Measurements from ENCODE around the gene TPT1. TPM values are rescaled to one million over a fixed set of nuclear protein-coding genes. Genes with fewer than 3 reads are reported as not detected.
A peak's percentile ranks its signal among the peaks of the same experiment; 100 is the strongest.
"Not testable (repeated sequence)": the region's sequence is repeated elsewhere in the genome, so short reads cannot be mapped to it uniquely, and the experiment has no call there.

The TPT1 gene
- 1,000 to 10,000 TPM; 2,421 to 2,688 (median 2,563) TPM for total RNA-seq (2021; fragmentation: NEBNext Ultra II Directional; extraction: Animal tissue kit (Norgen Biotek cat#: 25700))
- long read RNA-seq, full-length matches to known transcripts: 2,797 of 2,904 reads
- long read RNA-seq, partial matches to known transcripts: 54 of 2,904 reads
- long read RNA-seq, other reads (novel, unspliced or antisense): 53 of 2,904 reads

DNA sequence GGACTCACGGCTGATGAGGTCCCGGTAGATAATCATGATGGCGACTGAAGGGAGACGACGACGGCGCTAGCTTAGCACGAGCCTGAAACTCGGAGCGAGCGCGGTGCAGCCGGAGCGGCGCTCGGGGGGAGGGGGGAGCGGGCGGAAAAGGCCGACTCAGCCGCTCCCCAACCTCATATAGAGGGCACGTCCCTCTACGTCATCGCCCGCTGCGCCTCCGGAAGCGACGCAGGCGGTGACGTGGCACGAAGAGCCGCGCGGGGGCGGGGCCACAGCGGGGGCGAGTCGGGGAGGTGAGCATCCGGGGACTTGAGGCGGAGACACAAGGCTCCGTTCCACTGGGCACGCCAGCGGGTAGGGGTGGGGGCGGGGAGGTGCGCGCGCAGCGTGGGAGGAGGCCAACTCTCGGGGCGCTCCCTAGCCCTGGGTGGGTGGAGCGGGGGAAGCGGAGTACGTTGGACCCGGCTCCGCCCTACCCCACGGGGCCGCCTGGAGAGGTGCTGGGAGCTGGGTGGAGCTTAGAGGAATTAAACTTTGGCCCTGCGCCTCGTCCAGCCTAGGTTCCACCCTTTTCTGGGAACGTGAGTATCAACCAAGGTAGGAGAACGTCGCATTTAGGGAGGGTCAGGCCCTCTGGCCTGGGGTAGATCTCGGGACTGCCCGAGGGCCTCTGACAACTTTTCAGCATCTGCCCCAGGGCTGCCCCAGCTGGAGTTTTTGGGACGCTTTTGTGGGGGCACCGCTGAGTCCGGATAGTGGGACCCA lies at the start of gene TPT1:
TPT1 (minus strand) TSS at position 150 of the 765 bp plus-strand sequence; CDS start at position 36, 114 bp downstream.
- H3K27me3 Mint-ChIP-seq (ENCODE audit: insufficient read depth): peaks cover 16% of the 10 kb centered on the region
- TF ChIP-seq, protein P1, sequence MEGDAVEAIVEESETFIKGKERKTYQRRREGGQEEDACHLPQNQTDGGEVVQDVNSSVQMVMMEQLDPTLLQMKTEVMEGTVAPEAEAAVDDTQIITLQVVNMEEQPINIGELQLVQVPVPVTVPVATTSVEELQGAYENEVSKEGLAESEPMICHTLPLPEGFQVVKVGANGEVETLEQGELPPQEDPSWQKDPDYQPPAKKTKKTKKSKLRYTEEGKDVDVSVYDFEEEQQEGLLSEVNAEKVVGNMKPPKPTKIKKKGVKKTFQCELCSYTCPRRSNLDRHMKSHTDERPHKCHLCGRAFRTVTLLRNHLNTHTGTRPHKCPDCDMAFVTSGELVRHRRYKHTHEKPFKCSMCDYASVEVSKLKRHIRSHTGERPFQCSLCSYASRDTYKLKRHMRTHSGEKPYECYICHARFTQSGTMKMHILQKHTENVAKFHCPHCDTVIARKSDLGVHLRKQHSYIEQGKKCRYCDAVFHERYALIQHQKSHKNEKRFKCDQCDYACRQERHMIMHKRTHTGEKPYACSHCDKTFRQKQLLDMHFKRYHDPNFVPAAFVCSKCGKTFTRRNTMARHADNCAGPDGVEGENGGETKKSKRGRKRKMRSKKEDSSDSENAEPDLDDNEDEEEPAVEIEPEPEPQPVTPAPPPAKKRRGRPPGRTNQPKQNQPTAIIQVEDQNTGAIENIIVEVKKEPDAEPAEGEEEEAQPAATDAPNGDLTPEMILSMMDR (IDR thresholded peaks at IDR 0.05): no peak
- peak within 1 kb of the TSS; percentile 99 for H3K4me3 Mint-ChIP-seq
- peaks cover 46% of the 10 kb centered on the region for H3K4me1 Mint-ChIP-seq (ENCODE audit: low read depth)
- peak within 1 kb of the TSS; percentile 99 for H3K27ac Mint-ChIP-seq
- DNase-seq: peak; percentile 97
- H3K9me3 Mint-ChIP-seq: peaks cover 3% of the 10 kb centered on the region; the same call in 1 of the 2 replicates
- peaks cover 52% of the 10 kb centered on the region for H3K36me3 Mint-ChIP-seq (ENCODE audit: low read depth)

DNA sequence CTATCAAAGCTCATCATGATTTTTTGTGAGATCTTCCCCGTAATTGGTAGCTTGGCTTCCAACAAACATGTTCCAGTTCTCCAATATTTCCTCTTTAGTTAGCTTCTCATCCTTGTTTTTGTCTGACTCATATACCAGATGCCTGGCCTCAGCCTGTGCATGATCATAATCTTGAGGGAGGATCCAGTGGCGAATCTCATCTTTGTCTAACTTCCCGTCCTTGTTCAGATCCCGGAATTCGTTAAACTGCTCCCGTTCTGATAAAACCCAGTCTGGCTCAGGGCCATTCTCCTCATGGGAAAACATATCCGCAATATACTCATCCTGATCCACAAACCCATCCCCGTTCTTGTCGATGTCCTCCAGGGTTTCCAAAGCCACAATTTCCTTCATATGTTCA lies 49.4 kb upstream of the TPT1 start:
- peaks cover 22% of the 10 kb centered on the region for H3K36me3 Mint-ChIP-seq (ENCODE audit: low read depth)
- H3K27ac Mint-ChIP-seq: not testable (repeated sequence)

DNA sequence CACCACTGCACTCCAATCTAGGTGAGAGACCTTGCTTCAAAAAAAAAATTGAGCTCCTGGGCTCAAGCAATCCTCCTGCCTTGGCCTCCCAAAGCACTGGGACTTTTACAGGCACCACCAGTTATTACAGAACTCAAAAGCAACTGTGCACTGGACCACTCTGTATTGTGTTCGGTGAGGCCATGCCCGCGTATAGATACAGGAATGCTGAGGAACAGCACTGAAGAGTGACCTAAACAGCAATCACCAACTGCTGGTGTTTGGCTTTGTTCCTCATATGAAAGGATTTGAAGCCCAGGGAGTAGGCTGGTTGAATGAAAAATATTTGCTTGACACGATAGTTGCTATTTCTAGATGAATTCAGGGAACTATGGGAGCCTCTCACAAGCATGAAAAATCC lies 47.7 kb upstream of the TPT1 start:
- no peaks in the 10 kb centered on the region for H3K27me3 Mint-ChIP-seq (ENCODE audit: insufficient read depth)
- H3K27ac Mint-ChIP-seq: no peak overlapping the region
- TF ChIP-seq, protein P1 (IDR thresholded peaks at IDR 0.05): no peak

More for the DNA sequence above, 49.4 kb upstream of the TPT1 start:
- H3K4me1 Mint-ChIP-seq (ENCODE audit: low read depth): peaks cover 12% of the 10 kb centered on the region; the same call in 1 of the 2 replicates
- H3K9me3 Mint-ChIP-seq; DNase-seq; H3K27me3 Mint-ChIP-seq (ENCODE audit: insufficient read depth); H3K4me3 Mint-ChIP-seq: not testable (repeated sequence)

DNA sequence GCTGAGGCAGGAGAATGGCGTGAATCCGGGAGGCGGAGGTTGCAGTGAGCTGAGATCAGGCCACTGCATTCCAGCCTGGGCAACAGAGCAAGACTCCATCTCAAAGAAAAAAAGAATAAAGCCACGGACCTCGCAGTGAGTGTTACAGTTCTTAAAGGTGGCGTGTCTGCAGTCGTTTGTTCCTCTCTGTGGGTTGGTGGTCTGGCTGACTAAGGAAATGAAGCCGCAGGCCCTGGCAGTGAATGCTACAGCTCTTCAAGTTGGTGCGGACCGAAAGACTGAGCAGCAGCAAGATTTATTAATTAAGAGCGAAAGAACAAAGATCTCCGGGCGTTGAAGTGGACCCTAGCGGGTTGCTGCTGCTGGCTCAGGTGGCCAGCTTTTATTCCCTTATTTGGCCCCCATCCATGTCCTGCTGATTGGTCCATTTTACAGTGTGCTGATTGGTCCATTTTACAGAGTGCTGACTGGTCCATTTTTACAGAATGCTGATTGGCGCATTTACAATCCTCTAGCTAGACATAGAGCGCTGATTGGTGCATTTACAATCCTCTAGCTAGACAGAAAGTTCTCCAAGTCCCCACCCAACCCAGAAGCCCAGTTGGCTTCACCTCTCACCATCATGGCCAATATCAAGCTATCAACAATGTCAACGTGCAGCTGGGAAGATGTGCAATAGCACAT lies 46.1 kb upstream of the TPT1 start:
- H3K27me3 Mint-ChIP-seq (ENCODE audit: insufficient read depth); DNase-seq; H3K9me3 Mint-ChIP-seq; H3K4me1 Mint-ChIP-seq (ENCODE audit: low read depth); H3K27ac Mint-ChIP-seq; H3K4me3 Mint-ChIP-seq: not testable (repeated sequence)
- H3K36me3 Mint-ChIP-seq (ENCODE audit: low read depth): peaks cover 17% of the 10 kb centered on the region

More for the DNA sequence above, 47.7 kb upstream of the TPT1 start:
- DNase-seq: no peak
- no peaks in the 10 kb centered on the region for H3K9me3 Mint-ChIP-seq
- H3K36me3 Mint-ChIP-seq (ENCODE audit: low read depth): peaks cover 17% of the 10 kb centered on the region
- no peak overlapping the region for H3K4me3 Mint-ChIP-seq
- H3K4me1 Mint-ChIP-seq (ENCODE audit: low read depth): peaks cover 7% of the 10 kb centered on the region; the same call in 1 of the 2 replicates

DNA sequence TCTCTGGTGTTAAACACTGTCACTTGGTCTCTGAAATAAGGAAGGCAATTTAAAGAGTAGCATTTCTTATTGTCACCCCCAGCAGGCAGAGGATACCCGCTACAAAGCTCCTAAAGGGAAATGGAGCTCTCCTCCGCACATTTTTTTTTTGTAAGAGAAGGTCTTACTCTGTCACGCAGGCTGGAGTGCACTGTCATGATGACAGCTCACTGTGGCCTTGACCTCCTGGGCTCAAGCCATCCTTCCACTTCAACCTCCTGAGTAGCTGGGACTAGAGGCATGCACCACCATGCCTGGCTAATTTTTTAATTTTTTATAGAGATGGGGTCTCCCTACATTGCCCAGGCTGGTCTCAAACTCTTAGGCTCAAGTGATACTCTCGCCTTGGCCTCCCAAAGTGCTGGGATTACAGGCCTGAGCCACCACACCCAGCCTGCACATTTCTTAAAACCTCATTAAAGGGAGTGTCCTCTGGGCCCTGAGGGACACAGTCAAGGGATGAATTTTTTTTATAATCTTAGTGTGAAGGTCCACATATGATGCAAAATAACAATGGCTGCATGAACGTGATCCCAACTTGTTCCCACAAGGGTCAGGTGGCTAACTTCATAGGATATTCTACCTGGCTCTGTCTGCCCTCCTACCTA lies 45.0 kb upstream of the TPT1 start:
- H3K9me3 Mint-ChIP-seq: no peaks in the 10 kb centered on the region
- DNase-seq: no peak
- H3K4me3 Mint-ChIP-seq: no peak overlapping the region
- TF ChIP-seq, protein P1 (IDR thresholded peaks at IDR 0.05): no peak
- peaks cover 7% of the 10 kb centered on the region; the same call in 1 of the 2 replicates for H3K4me1 Mint-ChIP-seq (ENCODE audit: low read depth)
- no peak overlapping the region for H3K27ac Mint-ChIP-seq
- peaks cover 17% of the 10 kb centered on the region for H3K36me3 Mint-ChIP-seq (ENCODE audit: low read depth)
- no peaks in the 10 kb centered on the region for H3K27me3 Mint-ChIP-seq (ENCODE audit: insufficient read depth)

DNA sequence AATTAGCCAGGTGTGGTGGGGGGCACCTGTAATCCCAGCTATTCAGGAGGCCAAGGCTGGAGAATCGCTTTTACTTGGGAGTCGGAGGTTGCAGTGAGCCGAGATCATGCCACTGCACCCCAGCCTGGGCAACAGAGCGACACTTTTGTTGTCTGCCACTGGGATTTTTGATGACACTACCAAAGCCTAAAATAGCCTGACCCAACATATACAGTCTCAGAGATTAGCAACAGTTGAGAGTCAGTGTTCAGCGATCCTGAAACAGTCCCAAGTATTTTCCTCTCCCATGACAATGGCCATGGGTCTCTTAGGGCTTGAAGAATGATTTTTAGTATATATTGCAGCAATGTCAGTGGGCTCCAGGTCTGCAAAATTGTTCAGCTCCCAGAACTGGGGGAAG lies 44.3 kb upstream of the TPT1 start:
- H3K27me3 Mint-ChIP-seq (ENCODE audit: insufficient read depth): no peaks in the 10 kb centered on the region
- H3K4me1 Mint-ChIP-seq (ENCODE audit: low read depth): peaks cover 3% of the 10 kb centered on the region; the same call in 1 of the 2 replicates
- H3K4me3 Mint-ChIP-seq: no peak overlapping the region
- TF ChIP-seq, protein P1 (IDR thresholded peaks at IDR 0.05): no peak
- no peaks in the 10 kb centered on the region for H3K9me3 Mint-ChIP-seq
- no peak for DNase-seq
- peaks cover 10% of the 10 kb centered on the region for H3K36me3 Mint-ChIP-seq (ENCODE audit: low read depth)
- no peak overlapping the region for H3K27ac Mint-ChIP-seq
